HEK293T (cell line): ENCODE measurements around the gene NRDC.

Experiments
- BHLHE40 ChIP-seq: fragments of 450-650 bp; IDR thresholded peaks from 2 replicates; pipeline ENCODE4 v1.6.1; 2016; ENCODE audit warnings: mild to moderate bottlenecking, moderate library complexity, borderline replicate concordance
- CTBP1 ChIP-seq: fragments of 450-650 bp; IDR thresholded peaks from 2 replicates; pipeline ENCODE4 v1.6.1; 2016; ENCODE audit warnings: borderline replicate concordance
- ELF4 ChIP-seq: fragments of 450-650 bp; IDR thresholded peaks from 2 replicates; pipeline ENCODE4 v1.6.1; 2017; ENCODE audit warnings: antibody characterized with exemption
- FOXA1 ChIP-seq: fragments of 450-650 bp; IDR thresholded peaks from 2 replicates; pipeline ENCODE4 v1.6.1; 2016; ENCODE audit warnings: mild to moderate bottlenecking
- FOXK2 ChIP-seq: fragments of 450-650 bp; IDR thresholded peaks from 2 replicates; pipeline ENCODE4 v1.6.1; 2016; ENCODE audit warnings: mild to moderate bottlenecking
- FOXM1 ChIP-seq: fragments of 450-650 bp; IDR thresholded peaks from 2 replicates; pipeline ENCODE4 v1.6.1; 2017; ENCODE audit warnings: mild to moderate bottlenecking, borderline replicate concordance
- HDGF ChIP-seq: fragments of 450-650 bp; IDR thresholded peaks from 2 replicates; pipeline ENCODE4 v1.6.1; 2017; ENCODE audit warnings: antibody characterized with exemption, borderline replicate concordance
- NFRKB ChIP-seq: fragments of 450-650 bp; IDR thresholded peaks from 2 replicates; pipeline ENCODE4 v1.6.1; 2016; ENCODE audit warnings: mild to moderate bottlenecking, moderate library complexity
- SP1 ChIP-seq: fragments of 450-650 bp; IDR thresholded peaks from 2 replicates; pipeline ENCODE4 v1.6.1; 2017
- SUZ12 ChIP-seq: fragments of 450-650 bp; IDR thresholded peaks from 2 replicates; pipeline ENCODE4 v1.6.1; 2016; ENCODE audit warnings: mild to moderate bottlenecking
- TARDBP ChIP-seq: fragments of 450-650 bp; IDR thresholded peaks from 2 replicates; pipeline ENCODE4 v1.6.1; 2016
- ZNF384 ChIP-seq: fragments of 450-650 bp; IDR thresholded peaks from 2 replicates; pipeline ENCODE4 v1.6.1; 2016
- TF ChIP-seq, protein P1 (sequence below): fragments of 450-650 bp; IDR thresholded peaks from 2 replicates; pipeline ENCODE4 v1.6.1; 2016

- TF ChIP-seq ELF4 (no peak), TARDBP (no peak), SP1 (no peak), BHLHE40 (no peak), FOXA1 (no peak), HDGF (no peak), CTBP1 (no peak), FOXK2 (no peak), NFRKB (no peak), SUZ12 (no peak), ZNF384 (no peak), FOXM1 (no peak)
- TF ChIP-seq, protein P1, sequence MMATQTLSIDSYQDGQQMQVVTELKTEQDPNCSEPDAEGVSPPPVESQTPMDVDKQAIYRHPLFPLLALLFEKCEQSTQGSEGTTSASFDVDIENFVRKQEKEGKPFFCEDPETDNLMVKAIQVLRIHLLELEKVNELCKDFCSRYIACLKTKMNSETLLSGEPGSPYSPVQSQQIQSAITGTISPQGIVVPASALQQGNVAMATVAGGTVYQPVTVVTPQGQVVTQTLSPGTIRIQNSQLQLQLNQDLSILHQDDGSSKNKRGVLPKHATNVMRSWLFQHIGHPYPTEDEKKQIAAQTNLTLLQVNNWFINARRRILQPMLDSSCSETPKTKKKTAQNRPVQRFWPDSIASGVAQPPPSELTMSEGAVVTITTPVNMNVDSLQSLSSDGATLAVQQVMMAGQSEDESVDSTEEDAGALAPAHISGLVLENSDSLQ = no peak
Observed at GRCh38 chr1:51875836-51876235, 2.7 kb downstream of the NRDC start.
